Liver (tissue), 2 donors: ENCODE data around the gene KIAA1217.

ENCODE experiments used
- FOXA1 ChIP-seq: IDR thresholded peaks from 2 replicates; pipeline ENCODE4 v1.6.1; 2016; ENCODE audit warnings: antibody characterized with exemption
- YY1 ChIP-seq: IDR thresholded peaks from 2 replicates; pipeline ENCODE4 v1.6.1; 2016; ENCODE audit warnings: antibody characterized with exemption, mild to moderate bottlenecking
- TF ChIP-seq, protein P1 (sequence below): fragments of 150-350 bp; IDR thresholded peaks from 2 replicates; pipeline ENCODE4 v1.5.1; 2017; ENCODE audit warnings: improper control_type of control experiment, low read depth, low read length; ENCODE audit not compliant: missing input control
- TF ChIP-seq, protein P2 (sequence below): IDR thresholded peaks from 2 replicates; pipeline ENCODE4 v1.6.1; 2016; ENCODE audit warnings: antibody characterized with exemption
- donor health status: healthy.

DNA sequence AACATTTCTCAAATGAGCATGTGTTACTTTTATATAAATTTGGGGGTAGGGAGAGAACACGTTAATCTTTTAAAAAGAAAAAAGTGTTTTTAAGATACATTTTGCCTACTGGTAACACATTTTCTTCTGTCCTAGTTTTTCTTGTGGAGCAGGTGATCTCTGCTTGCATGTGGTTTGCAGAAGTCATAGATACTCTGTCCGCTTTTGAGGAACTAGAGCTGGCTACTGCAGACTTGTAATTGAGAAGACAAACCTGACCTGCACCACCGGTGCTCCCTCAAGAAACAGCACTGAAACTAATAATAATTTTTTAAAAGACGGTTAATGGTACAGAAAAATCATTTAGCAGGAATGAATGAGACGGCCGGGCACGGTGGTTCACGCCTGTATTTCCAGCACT, 243.1 kb downstream of the KIAA1217 start:
- TF ChIP-seq, protein P1, sequence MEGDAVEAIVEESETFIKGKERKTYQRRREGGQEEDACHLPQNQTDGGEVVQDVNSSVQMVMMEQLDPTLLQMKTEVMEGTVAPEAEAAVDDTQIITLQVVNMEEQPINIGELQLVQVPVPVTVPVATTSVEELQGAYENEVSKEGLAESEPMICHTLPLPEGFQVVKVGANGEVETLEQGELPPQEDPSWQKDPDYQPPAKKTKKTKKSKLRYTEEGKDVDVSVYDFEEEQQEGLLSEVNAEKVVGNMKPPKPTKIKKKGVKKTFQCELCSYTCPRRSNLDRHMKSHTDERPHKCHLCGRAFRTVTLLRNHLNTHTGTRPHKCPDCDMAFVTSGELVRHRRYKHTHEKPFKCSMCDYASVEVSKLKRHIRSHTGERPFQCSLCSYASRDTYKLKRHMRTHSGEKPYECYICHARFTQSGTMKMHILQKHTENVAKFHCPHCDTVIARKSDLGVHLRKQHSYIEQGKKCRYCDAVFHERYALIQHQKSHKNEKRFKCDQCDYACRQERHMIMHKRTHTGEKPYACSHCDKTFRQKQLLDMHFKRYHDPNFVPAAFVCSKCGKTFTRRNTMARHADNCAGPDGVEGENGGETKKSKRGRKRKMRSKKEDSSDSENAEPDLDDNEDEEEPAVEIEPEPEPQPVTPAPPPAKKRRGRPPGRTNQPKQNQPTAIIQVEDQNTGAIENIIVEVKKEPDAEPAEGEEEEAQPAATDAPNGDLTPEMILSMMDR: no peak
- TF ChIP-seq FOXA1 (no peak), YY1 (no peak)
- TF ChIP-seq, protein P2, sequence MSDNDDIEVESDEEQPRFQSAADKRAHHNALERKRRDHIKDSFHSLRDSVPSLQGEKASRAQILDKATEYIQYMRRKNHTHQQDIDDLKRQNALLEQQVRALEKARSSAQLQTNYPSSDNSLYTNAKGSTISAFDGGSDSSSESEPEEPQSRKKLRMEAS: no peak
